ENCODE data around the gene PLAC9. TPM values are rescaled to one million over a fixed set of nuclear protein-coding genes. Genes with fewer than 3 reads are reported as not detected.

PLAC9 gene
- total and polyA plus RNA-seq, 7 experiments from 2014 or later = not detected

DNA sequence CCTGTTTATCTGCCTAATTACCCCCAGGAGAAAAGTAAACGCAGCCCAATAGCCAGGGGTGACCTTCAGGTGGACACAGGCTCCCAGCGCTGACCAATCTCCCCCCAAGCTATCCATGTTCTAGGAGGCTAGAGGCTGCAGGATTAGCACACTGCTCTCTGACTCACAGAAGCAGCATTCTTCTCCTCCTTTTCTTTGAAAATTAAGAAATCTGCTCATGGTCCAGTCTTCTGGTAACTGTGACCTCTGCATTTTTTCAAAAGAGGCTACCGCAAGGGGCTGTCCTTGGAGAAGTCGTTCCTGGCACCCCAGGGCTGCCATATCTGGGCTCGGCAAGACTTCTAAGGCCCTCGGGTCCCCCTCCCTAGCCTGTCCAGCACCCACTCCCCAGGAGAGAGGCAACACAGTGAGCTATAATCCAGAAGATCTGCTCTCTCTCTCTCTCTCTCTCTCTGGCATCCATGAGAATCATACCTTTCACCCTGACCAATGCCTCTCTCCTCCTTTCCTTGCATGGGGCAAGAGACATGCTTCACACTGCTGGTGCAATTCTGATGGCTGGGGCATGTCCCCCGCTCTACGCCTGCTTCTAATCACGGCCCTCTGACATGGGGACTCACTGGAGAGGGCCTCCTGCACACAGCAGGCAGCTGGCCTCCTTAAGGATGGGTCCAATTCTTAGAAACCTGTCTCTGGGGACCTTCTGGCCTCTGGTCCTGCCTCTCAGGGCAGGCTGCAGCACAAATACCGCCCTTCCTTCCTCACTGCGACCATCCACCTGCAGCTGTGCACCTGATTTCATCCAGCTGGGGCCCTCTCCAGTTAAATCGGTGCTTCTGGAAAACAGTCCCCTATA, 45.5 kb downstream of the PLAC9 start:
- Mint-ChIP-seq H3K27ac (peak overlapping the region; percentile 38 to 84 (median 79)), H3K36me3 (peaks cover 0 to 13% (median 4%) of the 10 kb centered on the region in 5 donors), H3K9me3 (no peaks in the 10 kb centered on the region), H3K4me1 (peaks cover 39 to 91% (median 74%) of the 10 kb centered on the region in 7 donors), H3K27me3 (no peaks in the 10 kb centered on the region), H3K4me3 (peak overlapping the region in 1 of 10 donors; percentile 39)
- peaks cover 0 to 17% of the 10 kb centered on the region in 2 donors for H3K4me1 ChIP-seq (ENCODE audit: control insufficient read depth in 2 of 2, insufficient read depth in 2 of 2, low read length in 2 of 2)
- ChIA-PET POLR2A (interaction anchor here (1.2 to 3.9 kb wide), 3 partner anchors 10 to 27 kb away, joined by 3 to 15 read pairs (median 5); partner anchors contain the start of gene ANXA11), CTCF (interaction anchor here (0.5 to 1.1 kb wide), 4 partner anchors 10 to 122 kb away, joined by 3 read pairs; no protein-coding TSS in a partner anchor)
- H3K9me3 ChIP-seq (ENCODE audit: control insufficient read depth in 2 of 3, low read length in 3 of 3) = no peaks in the 10 kb centered on the region
- H3K36me3 ChIP-seq (ENCODE audit: control insufficient read depth in 2 of 3, insufficient read depth in 3 of 3, low read length in 3 of 3) = peaks cover 0 to 24% (median 6%) of the 10 kb centered on the region in 3 experiments
- ATAC-seq = no peak
- no peaks in the 10 kb centered on the region for H3K27me3 ChIP-seq (ENCODE audit: control insufficient read depth in 2 of 2, insufficient read depth in 2 of 2, low read length in 2 of 2)
- no peak overlapping the region for H3K4me3 ChIP-seq (ENCODE audit: low read length)
- intact Hi-C loops (cut with micrococcal nuclease) = no loop called here
- H3K27ac ChIP-seq (ENCODE audit: low read depth, low read length) = no peak overlapping the region
- no peak for DNase-seq

DNA sequence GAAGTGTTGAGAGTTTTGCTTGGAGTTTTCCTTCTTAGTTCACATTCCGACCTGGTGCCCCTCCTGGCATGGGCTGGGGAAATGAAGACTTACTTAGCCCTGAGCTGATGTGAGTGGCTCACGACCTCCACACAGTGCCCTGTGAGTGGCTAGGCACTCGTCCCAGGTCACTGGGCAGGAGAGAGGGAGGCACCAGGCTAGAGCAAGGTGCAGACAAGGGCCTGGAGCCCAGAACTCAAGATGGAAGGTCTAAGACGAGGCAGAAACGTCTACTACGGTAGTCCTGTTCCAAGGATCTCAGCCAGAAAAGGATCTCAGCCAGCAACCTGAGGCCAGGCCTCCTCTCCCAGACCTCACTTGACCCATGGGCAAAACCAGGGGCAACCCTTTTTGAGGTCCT, 50.5 kb downstream of the PLAC9 start:
- ChIA-PET CTCF (interaction anchor here (0.9 to 1.9 kb wide), 2 partner anchors 27 to 39 kb away, joined by 3 to 5 read pairs; no protein-coding TSS in a partner anchor), POLR2A (interaction anchor here (0.7 to 6.9 kb wide), 4 partner anchors 15 to 32 kb away, joined by 3 to 223 read pairs (median 3); partner anchors contain the start of gene ANXA11)
- Mint-ChIP-seq H3K4me3 (peak overlapping the region in 3 of 10 donors; percentile 19 to 39 (median 27)), H3K27me3 (no peaks in the 10 kb centered on the region), H3K27ac (peak overlapping the region in 5 of 9 donors; percentile 1 to 65 (median 38)), H3K4me1 (peaks cover 69 to 99% (median 98%) of the 10 kb centered on the region in 7 donors), H3K36me3 (peaks cover 0 to 16% (median 8%) of the 10 kb centered on the region in 5 donors), H3K9me3 (peaks cover 0 to 4% (median 0%) of the 10 kb centered on the region in 11 donors)
- H3K4me3 ChIP-seq (ENCODE audit: low read length) = no peak overlapping the region
- intact Hi-C loops (cut with micrococcal nuclease) = loop anchor here in 1 of 2 donors (10.0 kb wide), 1 partner anchor 1118 kb away; the partner anchor contains the start of gene ZMIZ1
- H3K9me3 ChIP-seq (ENCODE audit: control insufficient read depth in 2 of 3, low read length in 3 of 3) = no peaks in the 10 kb centered on the region
- no peak for ATAC-seq
- peaks cover 0 to 10% (median 6%) of the 10 kb centered on the region in 3 experiments for H3K36me3 ChIP-seq (ENCODE audit: control insufficient read depth in 2 of 3, insufficient read depth in 3 of 3, low read length in 3 of 3)
- peaks cover 27 to 42% of the 10 kb centered on the region in 2 donors for H3K4me1 ChIP-seq (ENCODE audit: control insufficient read depth in 2 of 2, insufficient read depth in 2 of 2, low read length in 2 of 2)
- no peak overlapping the region for H3K27ac ChIP-seq (ENCODE audit: low read depth, low read length)
- H3K27me3 ChIP-seq (ENCODE audit: control insufficient read depth in 2 of 2, insufficient read depth in 2 of 2, low read length in 2 of 2) = no peaks in the 10 kb centered on the region
- DNase-seq = no peak

DNA sequence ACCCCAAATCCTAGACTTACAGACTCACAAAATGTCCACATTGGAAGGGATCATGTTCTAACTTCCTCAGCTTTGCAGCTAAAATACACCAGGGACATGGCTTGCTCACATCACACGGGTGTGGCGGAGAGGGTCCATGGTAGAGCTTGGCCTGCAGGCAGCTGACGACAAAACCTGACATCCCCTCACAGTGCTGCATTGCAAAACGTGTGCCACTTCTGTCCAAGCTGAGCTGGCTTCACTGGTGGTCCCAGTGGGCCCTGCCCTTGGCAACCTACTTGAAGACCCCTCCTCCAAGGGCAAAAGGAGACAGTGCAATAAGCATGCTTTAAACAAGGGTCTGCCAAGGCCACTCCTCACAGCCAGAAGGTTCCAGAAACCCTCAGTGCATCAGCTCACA, 50.9 kb downstream of the PLAC9 start:
- intact Hi-C loops (cut with micrococcal nuclease) = loop anchor here in 1 of 2 donors (10.0 kb wide), 1 partner anchor 1119 kb away; the partner anchor contains the start of gene ZMIZ1
- Mint-ChIP-seq H3K27ac (peak overlapping the region in 4 of 9 donors; percentile 28 to 65 (median 40)), H3K9me3 (peaks cover 0 to 4% (median 0%) of the 10 kb centered on the region in 11 donors), H3K4me3 (peak overlapping the region in 2 of 10 donors; percentile 6 to 39), H3K36me3 (peaks cover 0 to 16% (median 7%) of the 10 kb centered on the region in 5 donors), H3K27me3 (no peaks in the 10 kb centered on the region), H3K4me1 (peaks cover 67 to 99% (median 98%) of the 10 kb centered on the region in 7 donors)
- Histone ChIP-seq H3K27ac (ENCODE audit: low read depth, low read length) (no peak overlapping the region), H3K9me3 (ENCODE audit: control insufficient read depth in 2 of 3, low read length in 3 of 3) (no peaks in the 10 kb centered on the region), H3K4me1 (ENCODE audit: control insufficient read depth in 2 of 2, insufficient read depth in 2 of 2, low read length in 2 of 2) (peaks cover 31 to 46% of the 10 kb centered on the region in 2 donors), H3K36me3 (ENCODE audit: control insufficient read depth in 2 of 3, insufficient read depth in 3 of 3, low read length in 3 of 3) (peaks cover 0 to 10% (median 6%) of the 10 kb centered on the region in 3 experiments), H3K27me3 (ENCODE audit: control insufficient read depth in 2 of 2, insufficient read depth in 2 of 2, low read length in 2 of 2) (no peaks in the 10 kb centered on the region), H3K4me3 (ENCODE audit: low read length) (no peak overlapping the region)
- ChIA-PET POLR2A (interaction anchor here (0.7 to 6.9 kb wide), 6 partner anchors 9 to 32 kb away, joined by 3 to 223 read pairs (median 4); partner anchors contain the start of gene ANXA11), CTCF (interaction anchor here (0.9 to 1.9 kb wide), 4 partner anchors 11 to 39 kb away, joined by 3 to 5 read pairs (median 4); no protein-coding TSS in a partner anchor)
- DNase-seq (no peak), ATAC-seq (no peak)

DNA sequence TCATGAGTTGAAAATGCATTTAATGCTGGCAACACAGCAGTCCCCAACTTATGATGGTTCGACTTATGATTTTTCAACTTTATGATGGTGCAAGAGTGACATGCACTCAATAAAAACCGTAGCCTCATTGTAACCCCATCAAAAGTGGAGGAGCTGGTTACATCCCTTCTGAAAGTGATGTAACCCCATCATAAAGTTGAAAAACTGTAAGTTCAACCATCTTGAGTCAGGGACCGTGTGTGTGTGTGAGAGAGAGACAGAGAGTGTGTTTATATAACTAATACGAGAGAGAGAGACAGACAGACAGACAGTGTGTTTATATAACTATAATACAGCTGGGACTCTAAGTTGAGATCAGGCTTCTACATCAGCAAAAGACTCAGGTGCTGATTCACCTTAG, 51.8 kb downstream of the PLAC9 start:
- Histone ChIP-seq H3K4me1 (ENCODE audit: control insufficient read depth in 2 of 2, insufficient read depth in 2 of 2, low read length in 2 of 2) (peaks cover 39 to 55% of the 10 kb centered on the region in 2 donors), H3K27ac (ENCODE audit: low read depth, low read length) (no peak overlapping the region), H3K9me3 (ENCODE audit: control insufficient read depth in 2 of 3, low read length in 3 of 3) (no peaks in the 10 kb centered on the region), H3K36me3 (ENCODE audit: control insufficient read depth in 2 of 3, insufficient read depth in 3 of 3, low read length in 3 of 3) (peaks cover 0 to 10% (median 6%) of the 10 kb centered on the region in 3 experiments), H3K27me3 (ENCODE audit: control insufficient read depth in 2 of 2, insufficient read depth in 2 of 2, low read length in 2 of 2) (no peaks in the 10 kb centered on the region), H3K4me3 (ENCODE audit: low read length) (no peak overlapping the region)
- no peaks in the 10 kb centered on the region for H3K27me3 Mint-ChIP-seq
- intact Hi-C loops (cut with micrococcal nuclease) = loop anchor here in 1 of 2 donors (10.0 kb wide), 1 partner anchor 1119 kb away; the partner anchor contains the start of gene ZMIZ1
- H3K4me3 Mint-ChIP-seq = peak overlapping the region in 4 of 10 donors; percentile 10 to 82 (median 39)
- peak overlapping the region in 6 of 9 donors; percentile 7 to 93 (median 84) for H3K27ac Mint-ChIP-seq
- peaks cover 0 to 16% (median 7%) of the 10 kb centered on the region in 5 donors for H3K36me3 Mint-ChIP-seq
- H3K9me3 Mint-ChIP-seq = peaks cover 0 to 4% (median 0%) of the 10 kb centered on the region in 11 donors
- peaks cover 68 to 99% (median 98%) of the 10 kb centered on the region in 7 donors for H3K4me1 Mint-ChIP-seq
- ChIA-PET CTCF (interaction anchor here (1.3 to 1.9 kb wide), 4 partner anchors 10 to 40 kb away, joined by 3 to 11 read pairs (median 5); no protein-coding TSS in a partner anchor), POLR2A (interaction anchor here (0.9 to 6.9 kb wide), 3 partner anchors 8 to 16 kb away, joined by 4 to 223 read pairs (median 5); partner anchors contain the start of gene ANXA11)
- DNase-seq = no peak
- ATAC-seq = no peak

DNA sequence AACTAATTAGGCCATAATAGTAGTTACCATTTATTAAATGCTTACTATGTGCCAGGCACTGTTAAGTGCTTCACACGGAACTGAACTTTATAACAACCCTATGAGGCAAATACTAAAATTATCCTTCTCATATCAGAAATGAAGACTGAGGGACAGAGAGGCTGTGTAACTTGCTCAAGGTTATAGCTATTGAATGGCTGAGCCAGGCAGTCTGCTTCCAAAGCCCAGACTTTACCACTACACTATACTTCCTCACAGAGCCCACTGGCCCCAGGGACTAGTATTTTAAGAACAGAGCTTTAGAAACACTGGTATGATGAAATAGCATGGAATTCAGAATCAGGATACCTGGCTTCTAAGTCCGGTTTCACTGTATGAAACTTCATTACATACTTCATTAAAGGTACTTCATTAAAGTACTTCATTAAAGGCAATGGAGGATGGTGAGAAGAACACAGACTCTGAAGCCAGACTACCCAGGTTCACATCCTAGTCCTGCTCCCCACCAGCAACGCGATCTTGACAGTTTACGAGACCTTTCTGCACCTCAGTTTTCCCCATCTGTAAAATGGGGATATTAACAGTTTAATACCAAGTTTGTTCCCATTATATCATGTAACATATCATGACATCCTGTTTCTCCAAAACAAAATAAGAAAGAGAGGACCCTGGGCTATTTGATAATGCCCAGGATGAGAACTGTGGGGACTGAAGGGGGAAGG, 53.2 kb downstream of the PLAC9 start:
- Mint-ChIP-seq H3K4me1 (peaks cover 72 to 94% (median 93%) of the 10 kb centered on the region in 7 donors), H3K27ac (peak overlapping the region; percentile 65 to 98 (median 92)), H3K36me3 (peaks cover 0 to 15% (median 6%) of the 10 kb centered on the region in 5 donors), H3K9me3 (peaks cover 0 to 4% (median 0%) of the 10 kb centered on the region in 11 donors), H3K4me3 (peak overlapping the region in 9 of 10 donors; percentile 38 to 95 (median 85)), H3K27me3 (no peaks in the 10 kb centered on the region)
- no peak for DNase-seq
- intact Hi-C loops (cut with micrococcal nuclease) = loop anchor here (5.0 to 10.0 kb wide), 4 partner anchors 37 to 1883 kb away; partner anchors contain the start of gene ZMIZ1 (in 1 of the 2)
- Histone ChIP-seq H3K27ac (ENCODE audit: low read depth, low read length) (peak overlapping the region; percentile 84), H3K27me3 (ENCODE audit: control insufficient read depth in 2 of 2, insufficient read depth in 2 of 2, low read length in 2 of 2) (no peaks in the 10 kb centered on the region), H3K4me1 (ENCODE audit: control insufficient read depth in 2 of 2, insufficient read depth in 2 of 2, low read length in 2 of 2) (peaks cover 48 to 64% of the 10 kb centered on the region in 2 donors), H3K9me3 (ENCODE audit: control insufficient read depth in 2 of 3, low read length in 3 of 3) (no peaks in the 10 kb centered on the region), H3K4me3 (ENCODE audit: low read length) (no peak overlapping the region), H3K36me3 (ENCODE audit: control insufficient read depth in 2 of 3, insufficient read depth in 3 of 3, low read length in 3 of 3) (no peaks in the 10 kb centered on the region)
- POLR2A ChIA-PET = interaction anchor here (0.6 to 6.9 kb wide), 3 partner anchors 9 to 23 kb away, joined by 3 to 223 read pairs (median 23); partner anchors contain the start of gene ANXA11
- CTCF ChIA-PET = interaction anchor here (1.0 to 1.7 kb wide), 3 partner anchors 35 to 41 kb away, joined by 3 to 11 read pairs (median 3); no protein-coding TSS in a partner anchor
- no peak for ATAC-seq
